IPS-18c (cell line): ENCODE measurements around the gene NOD2.

Source experiments
- H3K4me3 ChIP-seq: 2 replicates; pipeline ENCODE4 v1.7.0; 2013; ENCODE audit warnings: low read depth, mild to moderate bottlenecking, low read length, moderate library complexity; ENCODE audit not compliant: insufficient read depth
- H3K9me3 ChIP-seq: one replicate; pipeline ENCODE4 v1.6.1; 2013; ENCODE audit warnings: mild to moderate bottlenecking, low read length, moderate library complexity; ENCODE audit not compliant: control insufficient read depth, insufficient read depth

The NOD2 gene

GRCh38 chr16:50692999-50693781 lies at the start of gene NOD2:
TSS of gene NOD2 (plus strand) at chr16:50693606. CDS start at chr16:50699496, 5,890 bp downstream.
- H3K4me3 ChIP-seq, result peak within 1 kb of the TSS; percentile 34
- H3K9me3 ChIP-seq, result no peaks in the 10 kb centered on the region

GRCh38 chr16:50644245-50644644 lies 49.2 kb upstream of the NOD2 start:
- Histone ChIP-seq H3K4me3 (no peak overlapping the region), H3K9me3 (peaks cover 2% of the 10 kb centered on the region)

- Histone ChIP-seq H3K4me3 (no peak overlapping the region), H3K9me3 (peaks cover 2% of the 10 kb centered on the region)
Measured at GRCh38 chr16:50644729-50645128, 48.7 kb upstream of the NOD2 start.

GRCh38 chr16:50645563-50646220 lies 47.7 kb upstream of the NOD2 start:
- Histone ChIP-seq H3K9me3 (no peaks in the 10 kb centered on the region), H3K4me3 (no peak overlapping the region)

- Histone ChIP-seq H3K4me3 (no peak overlapping the region), H3K9me3 (no peaks in the 10 kb centered on the region)
Measured at GRCh38 chr16:50646345-50646744, 47.1 kb upstream of the NOD2 start.

- Histone ChIP-seq H3K4me3 (no peak overlapping the region), H3K9me3 (no peaks in the 10 kb centered on the region)
Measured at GRCh38 chr16:50651835-50652438, 41.5 kb upstream of the NOD2 start.

- Histone ChIP-seq H3K4me3 (no peak overlapping the region), H3K9me3 (no peaks in the 10 kb centered on the region)
Measured at GRCh38 chr16:50652836-50653425, 40.5 kb upstream of the NOD2 start.

GRCh38 chr16:50653633-50654519 lies 39.5 kb upstream of the NOD2 start:
- Histone ChIP-seq H3K4me3 (no peak overlapping the region), H3K9me3 (no peaks in the 10 kb centered on the region)

GRCh38 chr16:50655558-50656055 lies 37.8 kb upstream of the NOD2 start:
- H3K4me3 ChIP-seq, result no peak overlapping the region

GRCh38 chr16:50657241-50657640 lies 36.2 kb upstream of the NOD2 start:
- H3K9me3 ChIP-seq, result no peaks in the 10 kb centered on the region
- H3K4me3 ChIP-seq, result no peak overlapping the region

More at GRCh38 chr16:50655558-50656055, 37.8 kb upstream of the NOD2 start:
- H3K9me3 ChIP-seq, result no peaks in the 10 kb centered on the region

- H3K4me3 ChIP-seq, result no peak overlapping the region
- no peaks in the 10 kb centered on the region for H3K9me3 ChIP-seq
Measured at GRCh38 chr16:50659806-50660205, 33.6 kb upstream of the NOD2 start.

- Histone ChIP-seq H3K4me3 (no peak overlapping the region), H3K9me3 (no peaks in the 10 kb centered on the region)
Measured at GRCh38 chr16:50662306-50662940, 31.0 kb upstream of the NOD2 start.

- Histone ChIP-seq H3K4me3 (no peak overlapping the region), H3K9me3 (no peaks in the 10 kb centered on the region)
Measured at GRCh38 chr16:50664270-50664669, 29.1 kb upstream of the NOD2 start.

- H3K9me3 ChIP-seq, result no peaks in the 10 kb centered on the region
- peak overlapping the region; percentile 42; the same call in 1 of the 2 replicates for H3K4me3 ChIP-seq
Measured at GRCh38 chr16:50665128-50665878, 28.1 kb upstream of the NOD2 start.

- no peak overlapping the region for H3K4me3 ChIP-seq
Measured at GRCh38 chr16:50666658-50667496, 26.5 kb upstream of the NOD2 start.

More at GRCh38 chr16:50666658-50667496, 26.5 kb upstream of the NOD2 start:
- peaks cover 2% of the 10 kb centered on the region for H3K9me3 ChIP-seq
